Osteoblast (primary cell): ENCODE results near the gene C11orf86. TPM values are rescaled to one million over a fixed set of nuclear protein-coding genes. Genes with fewer than 3 reads are reported as not detected.
"Not testable (repeated sequence)": the region's sequence is repeated elsewhere in the genome, so short reads cannot be mapped to it uniquely, and the experiment has no call there.

Experiments used
- DNase-seq: peaks from one replicate; pipeline ENCODE4 v3.0.0; 2011; ENCODE audit warnings: low spot score, mixed read lengths; ENCODE audit not compliant: insufficient read length; ENCODE audit errors: missing footprints
- H2AFZ ChIP-seq: 2 replicates; pipeline ENCODE4 v1.6.0; 2011; ENCODE audit warnings: mild to moderate bottlenecking, low read length
- H3K27ac ChIP-seq: 2 replicates; pipeline ENCODE4 v1.5.1; 2011; ENCODE audit warnings: mild to moderate bottlenecking, low read depth, low read length, moderate library complexity
- H3K27me3 ChIP-seq: 2 replicates; pipeline ENCODE4 v1.6.0; 2012; ENCODE audit warnings: mild to moderate bottlenecking, control low read depth, inconsistent platforms, low read length, moderate library complexity; ENCODE audit not compliant: insufficient read depth
- H3K36me3 ChIP-seq: 2 replicates; pipeline ENCODE4 v1.5.1; 2011; ENCODE audit warnings: mild to moderate bottlenecking, low read length, control low read depth, moderate library complexity; ENCODE audit not compliant: insufficient read depth
- H3K4me1 ChIP-seq: 2 replicates; pipeline ENCODE4 v1.5.1; 2011; ENCODE audit warnings: mild to moderate bottlenecking, low read length, control low read depth, moderate library complexity; ENCODE audit not compliant: insufficient read depth
- H3K4me2 ChIP-seq: 2 replicates; pipeline ENCODE4 v1.6.0; 2011; ENCODE audit warnings: mild to moderate bottlenecking, low read length; ENCODE audit not compliant: insufficient read depth
- H3K4me3 ChIP-seq: fragments of 200-600 bp; sonication (generic); 3 replicates; pipeline ENCODE4 v1.5.1; 2012; ENCODE audit warnings: mild to moderate bottlenecking, low read length, inconsistent platforms; ENCODE audit not compliant: insufficient read depth
- H3K79me2 ChIP-seq: 2 replicates; pipeline ENCODE4 v1.6.0; 2012; ENCODE audit warnings: mild to moderate bottlenecking, low read length, control low read depth, inconsistent platforms; ENCODE audit not compliant: insufficient read depth
- H3K9me3 ChIP-seq: 2 replicates; pipeline ENCODE4 v1.5.1; 2011; ENCODE audit warnings: low read depth, low read length, control low read depth
- H4K20me1 ChIP-seq: 2 replicates; pipeline ENCODE4 v1.6.0; 2012; ENCODE audit warnings: mild to moderate bottlenecking, low read length, control low read depth; ENCODE audit not compliant: insufficient read depth
- CTCF ChIP-seq: IDR thresholded peaks from 2 replicates; pipeline ENCODE4 v1.5.1; 2011; ENCODE audit warnings: mild to moderate bottlenecking, low read depth, low read length, moderate library complexity; ENCODE audit errors: extremely low read depth
- total RNA-seq: library from RNA; depleted of rRNA; stranded (reverse); fragments of >200 nt; gene quantifications from 2 replicates; pipeline ENCODE4 v1.2.3, GENCODE V29; 2012

C11orf86 gene
- total RNA-seq, 1 donor, result not detected

GRCh38 chr11:66958956-66959274 lies 16.2 kb upstream of the C11orf86 start:
- Histone ChIP-seq H3K4me1 (peaks cover 19% of the 10 kb centered on the region), H3K9me3 (no peaks in the 10 kb centered on the region), H3K27me3 (no peaks in the 10 kb centered on the region), H3K27ac (no peak overlapping the region), H3K4me3 (peak overlapping the region; percentile 42), H2AFZ (peak overlapping the region; percentile 81), H3K4me2 (peak overlapping the region; percentile 73), H3K36me3 (peaks cover 3% of the 10 kb centered on the region), H3K79me2 (peaks cover 5% of the 10 kb centered on the region), H4K20me1 (no peaks in the 10 kb centered on the region)
- DNase-seq, result no peak
- TF ChIP-seq CTCF, result no peak

GRCh38 chr11:66961691-66962213 lies 13.4 kb upstream of the C11orf86 start:
- not testable (repeated sequence) for H3K79me2 ChIP-seq, H4K20me1 ChIP-seq, H3K4me2 ChIP-seq, H3K27me3 ChIP-seq, DNase-seq, H3K27ac ChIP-seq, H2AFZ ChIP-seq, H3K9me3 ChIP-seq, H3K36me3 ChIP-seq, H3K4me3 ChIP-seq
- H3K4me1 ChIP-seq, result peaks cover 19% of the 10 kb centered on the region

DNA sequence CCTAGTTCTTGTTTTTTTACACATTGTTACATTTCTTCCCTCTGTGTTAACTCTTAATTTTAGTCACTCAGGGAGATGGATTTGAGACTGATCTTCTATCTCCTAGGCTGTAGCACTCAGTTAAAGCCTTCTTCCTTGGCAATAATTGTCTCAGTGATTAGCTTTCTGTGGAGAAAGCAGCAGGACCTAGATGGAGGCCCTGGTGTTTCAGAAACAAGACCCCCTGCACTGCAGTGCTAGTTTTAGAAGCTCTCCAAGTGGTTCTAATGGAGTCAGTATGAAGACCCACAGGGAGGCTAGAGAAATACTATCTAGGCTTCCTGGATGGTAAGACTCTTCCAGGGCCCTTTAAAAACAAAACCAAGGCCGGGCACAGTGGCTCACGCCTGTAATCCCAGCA lies 12.9 kb upstream of the C11orf86 start:
- DNase-seq, result no peak
- Histone ChIP-seq H2AFZ (no peak overlapping the region), H3K4me1 (peaks cover 17% of the 10 kb centered on the region), H4K20me1 (no peaks in the 10 kb centered on the region), H3K36me3 (no peaks in the 10 kb centered on the region), H3K9me3 (no peaks in the 10 kb centered on the region), H3K4me2 (no peak overlapping the region), H3K4me3 (no peak overlapping the region), H3K79me2 (no peaks in the 10 kb centered on the region), H3K27ac (no peak overlapping the region), H3K27me3 (no peaks in the 10 kb centered on the region)
- TF ChIP-seq CTCF, result no peak

- no peak for TF ChIP-seq CTCF
Measured at GRCh38 chr11:66962801-66963200, 12.3 kb upstream of the C11orf86 start.

More at GRCh38 chr11:66962801-66963200, 12.3 kb upstream of the C11orf86 start:
- no peak overlapping the region for H3K4me2 ChIP-seq
- H3K79me2 ChIP-seq, result no peaks in the 10 kb centered on the region
- H3K27me3 ChIP-seq, result no peaks in the 10 kb centered on the region
- no peak for DNase-seq
- H3K4me3 ChIP-seq, result no peak overlapping the region
- H3K4me1 ChIP-seq, result peaks cover 17% of the 10 kb centered on the region
- no peak overlapping the region for H3K27ac ChIP-seq
- H3K36me3 ChIP-seq, result no peaks in the 10 kb centered on the region
- no peak overlapping the region for H2AFZ ChIP-seq
- H4K20me1 ChIP-seq, result no peaks in the 10 kb centered on the region
- H3K9me3 ChIP-seq, result no peaks in the 10 kb centered on the region
